GM10266 (cell line): Measurements from ENCODE around the gene SLC16A1.

Experiments used
- DNase-seq: peaks from one replicate; pipeline ENCODE4 v3.0.0; 2012; ENCODE audit errors: extremely low spot score
- CTCF ChIP-seq: IDR thresholded peaks from 2 replicates; pipeline ENCODE4 v1.5.1; 2012; ENCODE audit warnings: mild to moderate bottlenecking, low read depth; ENCODE audit not compliant: control insufficient read depth, insufficient read depth; ENCODE audit errors: missing control alignments

Gene SLC16A1

GRCh38 chr1:112923234-112923958 lies 32.6 kb downstream of the SLC16A1 start:
- TF ChIP-seq CTCF, result no peak
- no peak for DNase-seq

GRCh38 chr1:112911506-112912220 lies 44.3 kb downstream of the SLC16A1 start:
- no peak for TF ChIP-seq CTCF
- no peak for DNase-seq

- DNase-seq, result no peak
- TF ChIP-seq CTCF, result no peak
These were observed 46.1 kb downstream of the SLC16A1 start for GRCh38 chr1:112909847-112910246.

GRCh38 chr1:112906150-112906698 lies 49.8 kb downstream of the SLC16A1 start:
- DNase-seq, result no peak
- TF ChIP-seq CTCF, result no peak

GRCh38 chr1:112905395-112906149 lies 50.4 kb downstream of the SLC16A1 start:
- no peak for TF ChIP-seq CTCF
- DNase-seq, result no peak

- no peak for DNase-seq
- TF ChIP-seq CTCF, result no peak
These were observed 51.1 kb downstream of the SLC16A1 start for GRCh38 chr1:112904831-112905261.
